Endothelial cell of umbilical vein (primary cell): Measurements from ENCODE around the gene PARD3B. TPM values are rescaled to one million over a fixed set of nuclear protein-coding genes. Genes with fewer than 3 reads are reported as not detected.

Experiments used
- BruUV-seq: library from RNA; stranded (reverse); fragments of 400-500 nt; replicated peaks from 2 replicates; lab custom pipeline; 2021; lab: Mats Ljungman, UMichigan
- CTCF ChIA-PET: fragments of 300-600, 350-600 bp; sonication (Branson Sonifier 250); formaldehyde crosslinking; loops from one replicate; lab custom pipeline; 2021; ENCODE audit warnings: antibody characterized with exemption, inconsistent platforms; lab: Charles Lee
- POLR2A ChIA-PET: fragments of 300-600, 350-600 bp; sonication (Branson Sonifier 250); formaldehyde crosslinking; loops from one replicate; lab custom pipeline; 2021; ENCODE audit warnings: antibody characterized with exemption, inconsistent platforms; lab: Charles Lee
- DNase-seq: peaks from one replicate; pipeline ENCODE4 v3.0.0-alpha.2; 2011; ENCODE audit warnings: low read depth, low spot score
- FAIRE-seq: peaks from 2 replicates; lab custom pipeline; 2011; peaks lifted over from hg19 to GRCh38; lab: Jason Lieb, UNC
- H2AFZ ChIP-seq: 2 replicates; pipeline ENCODE4 v1.6.0; 2012; ENCODE audit warnings: low read depth, low read length, control low read depth, inconsistent platforms
- H3K27ac ChIP-seq: 2 replicates; pipeline ENCODE4 v1.5.1; 2011; ENCODE audit warnings: low read depth, mild to moderate bottlenecking, control low read depth, low read length, moderate library complexity; ENCODE audit not compliant: insufficient read depth
- H3K27me3 ChIP-seq, 2 experiments: 2 replicates each; pipeline versions ENCODE4 v1.6.0 to v1.6.1; 2011; ENCODE audit warnings: low read length in 2 of 2, mixed read lengths in 1 of 2; ENCODE audit not compliant: control insufficient read depth in 2 of 2, insufficient read depth in 2 of 2
- H3K36me3 ChIP-seq, 2 experiments: 2 replicates in 1 of 2; 3 replicates in 1 of 2; pipeline ENCODE4 v1.5.1; 2011; ENCODE audit warnings: low read length in 2 of 2, mild to moderate bottlenecking in 1 of 2, moderate library complexity in 1 of 2; ENCODE audit not compliant: control insufficient read depth in 2 of 2, insufficient read depth in 2 of 2; ENCODE audit errors: extremely low read depth in 1 of 2
- H3K4me1 ChIP-seq: 3 replicates; pipeline ENCODE4 v1.5.1; 2011; ENCODE audit warnings: mild to moderate bottlenecking, low read length; ENCODE audit not compliant: control insufficient read depth, insufficient read depth; ENCODE audit errors: extremely low read depth
- H3K4me2 ChIP-seq: 2 replicates; pipeline ENCODE4 v1.6.1; 2011; ENCODE audit warnings: low read length, control low read depth, mixed read lengths; ENCODE audit not compliant: insufficient read depth
- H3K4me3 ChIP-seq, 3 experiments: fragments of 200-600 bp in 1 of 3; sonication (generic), shearing (Covaris generic) in 1 of 3; replicated peaks in 1 of 3; 2 replicates each; pipeline ENCODE4 v1.5.1; 2011 to 2016; ENCODE audit warnings: control low read depth in 3 of 3, low read length in 3 of 3, mild to moderate bottlenecking in 2 of 3, inconsistent platforms in 1 of 3, low read depth in 1 of 3, moderate library complexity in 1 of 3; ENCODE audit not compliant: insufficient read depth in 1 of 3
- H3K79me2 ChIP-seq: 2 replicates; pipeline ENCODE4 v1.6.0; 2012; ENCODE audit warnings: low read length, inconsistent platforms; ENCODE audit not compliant: control insufficient read depth, insufficient read depth
- H3K9ac ChIP-seq: replicated peaks from 2 replicates; pipeline ENCODE3; 2011; ENCODE audit warnings: low read length, control low read depth; ENCODE audit not compliant: insufficient read depth; ENCODE audit errors: extremely low read depth
- H3K9me1 ChIP-seq: replicated peaks from 3 replicates; pipeline ENCODE4 v1.6.0; 2011; ENCODE audit warnings: mild to moderate bottlenecking, low read length; ENCODE audit not compliant: control insufficient read depth, insufficient read depth; ENCODE audit errors: extremely low read depth
- H3K9me3 ChIP-seq: replicated peaks from 2 replicates; pipeline ENCODE4 v1.5.1; 2012; ENCODE audit warnings: low read length, inconsistent platforms; ENCODE audit not compliant: control insufficient read depth, insufficient read depth
- H4K20me1 ChIP-seq: replicated peaks from 2 replicates; pipeline ENCODE3; 2011; ENCODE audit warnings: mild to moderate bottlenecking, low read length; ENCODE audit not compliant: control insufficient read depth, insufficient read depth; ENCODE audit errors: extremely low read depth
- CTCF ChIP-seq, 2 donors: IDR thresholded peaks; 1 replicate in 1 of 2; 2 replicates in 1 of 2; pipeline ENCODE4 v1.5.1; 2011; ENCODE audit warnings: low read length in 2 of 2, mild to moderate bottlenecking in 2 of 2, moderate library complexity in 2 of 2, control low read depth in 1 of 2, inconsistent platforms in 1 of 2, low read depth in 1 of 2; ENCODE audit not compliant: insufficient read depth in 1 of 2; ENCODE audit errors: extremely low read depth in 1 of 2
- EZH2 ChIP-seq: IDR thresholded peaks from 2 replicates; pipeline ENCODE4 v1.6.1; 2012; ENCODE audit warnings: borderline replicate concordance, low read depth, mild to moderate bottlenecking, moderate library complexity, low read length, inconsistent platforms; ENCODE audit not compliant: severe bottlenecking
- FOS ChIP-seq: IDR thresholded peaks from 2 replicates; pipeline ENCODE4 v1.6.1; 2011; ENCODE audit warnings: mild to moderate bottlenecking, low read length, moderate library complexity, borderline replicate concordance; ENCODE audit not compliant: insufficient read depth
- GATA2 ChIP-seq: IDR thresholded peaks from 2 replicates; pipeline ENCODE4 v1.7.0; 2011; ENCODE audit warnings: low read depth, mild to moderate bottlenecking, moderate library complexity, mixed read lengths, low read length; ENCODE audit not compliant: insufficient read length, insufficient read depth
- MAX ChIP-seq: IDR thresholded peaks from 2 replicates; pipeline ENCODE4 v1.6.1; 2011; ENCODE audit not compliant: insufficient read depth, insufficient read length
- MYC ChIP-seq: IDR thresholded peaks from one replicate; pipeline ENCODE4 v1.6.1; 2011; ENCODE audit warnings: mild to moderate bottlenecking, low read depth, low read length
- POLR2A ChIP-seq: IDR thresholded peaks from 2 replicates; pipeline ENCODE4 v1.6.1; 2012; ENCODE audit warnings: low read depth, mild to moderate bottlenecking, control low read depth, low read length
- POLR2AphosphoS5 ChIP-seq: IDR thresholded peaks from 2 replicates; pipeline ENCODE4 v1.6.1; 2012; ENCODE audit warnings: low read depth, mild to moderate bottlenecking, control low read depth, low read length, moderate library complexity; ENCODE audit not compliant: insufficient read depth
- dilution Hi-C: fragments of 300-500 bp; cut with MboI; formaldehyde crosslinking; loops from one replicate; pipeline ENCODE4 v1.15.0; 2019; ENCODE audit warnings: low sequenced_read_pairs; ENCODE audit not compliant: extremely low pct_ligation_motif_present
- intact Hi-C: fragments of 100-400 bp; cut with micrococcal nuclease; formaldehyde crosslinking; loops from one replicate; pipeline ENCODE4 v1.10.0; 2022
- polyA plus RNA-seq, 4 experiments: library from polyadenylated mRNA; depleted of rRNA in 3 of 4; stranded (reverse) in 3 of 4; unstranded in 1 of 4; fragments of >200 nt; gene quantifications; 2 replicates each; pipeline versions ENCODE4 v1.2.1 to v1.2.3, GENCODE V29; 2011 to 2012; ENCODE audit warnings: missing spikeins in 1 of 4
- total RNA-seq: library from RNA; stranded (reverse); gene quantifications from 2 replicates; pipeline ENCODE4 v1.2.3, GENCODE V29; 2021

Gene PARD3B
- total and polyA plus RNA-seq, 2 donors (not counting 3 experiments of a cell fraction or from before 2014, with no cell fraction given), result 2.2 to 30.9 TPM

DNA sequence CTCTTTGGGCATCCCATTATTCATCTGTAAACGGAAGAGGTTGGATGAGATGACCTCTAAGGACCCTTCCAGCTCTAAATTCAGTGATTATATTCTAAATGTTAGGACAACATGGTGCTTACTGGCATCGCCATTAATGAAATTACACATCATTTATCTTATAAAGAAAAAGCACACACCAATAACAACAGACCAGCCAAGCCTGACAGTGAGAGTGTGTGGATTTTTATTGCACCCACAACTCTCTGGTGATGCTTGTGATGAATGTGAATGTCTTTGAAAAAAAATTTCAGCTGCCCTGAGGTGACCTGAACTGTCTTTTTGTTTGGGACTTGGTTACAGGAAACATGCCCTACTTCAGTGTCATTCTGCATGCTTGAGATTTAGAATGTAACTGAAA is 623.7 kb downstream of the PARD3B start:
- H3K36me3 ChIP-seq, result no peaks in the 10 kb centered on the region
- DNase-seq (no peak), FAIRE-seq (no peak)
- no peaks in the 10 kb centered on the region for H3K79me2 ChIP-seq
- BruUV-seq, result no TSS peak
- no peak overlapping the region for H3K27ac ChIP-seq
- H3K27me3 ChIP-seq, result no peaks in the 10 kb centered on the region
- no peak for TF ChIP-seq GATA2
- TF ChIP-seq FOS, result no peak
- TF ChIP-seq EZH2, result no peak
- TF ChIP-seq POLR2AphosphoS5, result no peak
- no peak for TF ChIP-seq MAX
- no peak for TF ChIP-seq POLR2A
- no peak for TF ChIP-seq MYC
- dilution Hi-C loops, result no loop called here
- H4K20me1 ChIP-seq, result no peaks in the 10 kb centered on the region
- ChIA-PET POLR2A (no interaction called here), CTCF (no interaction called here)
- no peak overlapping the region for H3K4me3 ChIP-seq
- H2AFZ ChIP-seq, result no peak overlapping the region
- no peak overlapping the region for H3K9ac ChIP-seq
- intact Hi-C loops, result no loop called here
- peaks cover 6% of the 10 kb centered on the region for H3K4me1 ChIP-seq
- no peak overlapping the region for H3K4me2 ChIP-seq
- no peaks in the 10 kb centered on the region for H3K9me3 ChIP-seq
- H3K9me1 ChIP-seq, result no peaks in the 10 kb centered on the region

GRCh38 chr2:205169464-205169863 is 624.2 kb downstream of the PARD3B start:
- Histone ChIP-seq H3K4me3 (no peak overlapping the region), H3K27ac (no peak overlapping the region), H3K79me2 (no peaks in the 10 kb centered on the region), H3K27me3 (no peaks in the 10 kb centered on the region), H3K9me3 (no peaks in the 10 kb centered on the region), H4K20me1 (no peaks in the 10 kb centered on the region), H2AFZ (peak overlapping the region; percentile 56), H3K36me3 (no peaks in the 10 kb centered on the region), H3K4me1 (peaks cover 6% of the 10 kb centered on the region), H3K9me1 (no peaks in the 10 kb centered on the region), H3K4me2 (peak overlapping the region; percentile 29), H3K9ac (no peak overlapping the region)
- DNase-seq, result peak; percentile 7
- intact Hi-C loops, result no loop called here
- peak; percentile 37 for FAIRE-seq
- dilution Hi-C loops, result no loop called here
- ChIA-PET CTCF (no interaction called here), POLR2A (no interaction called here)
- TF ChIP-seq CTCF (IDR thresholded peaks at IDR 0.05; ENCODE audit: extremely low read depth in 1 of 2, insufficient read depth in 1 of 2, low read depth in 1 of 2, low read length in 2 of 2) (no peak), POLR2AphosphoS5 (no peak), FOS (peak; percentile 66), GATA2 (peak; percentile 54)
- BruUV-seq, result no TSS peak
